IMR-90 (cell line): Measurements from ENCODE around the gene CDK5R2.

ENCODE experiments used
- BHLHE40 ChIP-seq: fragments of 150-350 bp; IDR thresholded peaks from 2 replicates; pipeline ENCODE4 v1.6.1; 2016; ENCODE audit warnings: mild to moderate bottlenecking, low read depth, low read length
- CEBPB ChIP-seq: IDR thresholded peaks from 2 replicates; pipeline ENCODE4 v1.6.1; 2012; ENCODE audit warnings: low read depth, low read length, improper control_type of control experiment
- CTCF ChIP-seq: conservative IDR thresholded peaks from 2 replicates; pipeline ENCODE4 v1.5.1; 2012; ENCODE audit warnings: mild to moderate bottlenecking, low read depth, low read length, improper control_type of control experiment
- MAZ ChIP-seq: IDR thresholded peaks from 2 replicates; pipeline ENCODE4 v1.6.1; 2012; ENCODE audit warnings: low read depth, mild to moderate bottlenecking, low read length, improper control_type of control experiment, moderate library complexity, borderline replicate concordance
- MXI1 ChIP-seq: IDR thresholded peaks from 2 replicates; pipeline ENCODE4 v1.6.1; 2012; ENCODE audit warnings: low read depth, mild to moderate bottlenecking, low read length, moderate library complexity, borderline replicate concordance
- POLR2A ChIP-seq: IDR thresholded peaks from 2 replicates; pipeline ENCODE4 v1.6.1; 2012; ENCODE audit warnings: mild to moderate bottlenecking, low read depth, low read length
- RAD21 ChIP-seq: IDR thresholded peaks from 2 replicates; pipeline ENCODE4 v1.6.1; 2012; ENCODE audit warnings: low read length, improper control_type of control experiment
- RFX5 ChIP-seq: IDR thresholded peaks from 2 replicates; pipeline ENCODE4 v1.8.0; 2012; ENCODE audit warnings: low read depth, mild to moderate bottlenecking, low read length, moderate library complexity
- SMC3 ChIP-seq: fragments of 150-350 bp; IDR thresholded peaks from 2 replicates; pipeline ENCODE4 v1.6.1; 2016; ENCODE audit warnings: low read depth, mild to moderate bottlenecking, antibody characterized with exemption, low read length, moderate library complexity
- USF2 ChIP-seq: fragments of 150-350 bp; IDR thresholded peaks from 2 replicates; pipeline ENCODE4 v1.6.1; 2017; ENCODE audit warnings: mild to moderate bottlenecking, antibody characterized with exemption, low read length, low read depth

- TF ChIP-seq SMC3: no peak
- no peak for TF ChIP-seq POLR2A
- no peak for TF ChIP-seq CTCF
- TF ChIP-seq CEBPB: no peak
- TF ChIP-seq RFX5: no peak
- TF ChIP-seq MAZ: no peak
- no peak for TF ChIP-seq BHLHE40
- TF ChIP-seq MXI1: no peak
- TF ChIP-seq USF2: no peak
- TF ChIP-seq RAD21: no peak
Measured at GRCh38 chr2:219003979-219004378, 44.5 kb downstream of the CDK5R2 start.
